NB4 (cell line): ENCODE measurements around the gene WNT5A.
A peak's percentile ranks its signal among the peaks of the same experiment; 100 is the strongest.

ENCODE experiments used
- DNase-seq: peaks from one replicate; pipeline ENCODE4 v3.0.0; 2010; ENCODE audit warnings: low read depth
- H3K4me3 ChIP-seq: one replicate; pipeline ENCODE4 v1.5.1; 2011; ENCODE audit warnings: mild to moderate bottlenecking, low read depth, low read length, moderate library complexity
- CTCF ChIP-seq: IDR thresholded peaks from one replicate; pipeline ENCODE4 v1.5.1; 2012; ENCODE audit warnings: low read depth, low read length
- MYC ChIP-seq: IDR thresholded peaks from 2 replicates; pipeline ENCODE4 v1.6.1; 2011; ENCODE audit warnings: low read depth, low read length
- POLR2A ChIP-seq: IDR thresholded peaks from 2 replicates; pipeline ENCODE4 v1.6.1; 2011; ENCODE audit warnings: mild to moderate bottlenecking; ENCODE audit not compliant: insufficient read length; ENCODE audit errors: extremely low read depth
- TF ChIP-seq, protein P1 (sequence below): IDR thresholded peaks from 2 replicates; pipeline ENCODE4 v1.6.1; 2011; ENCODE audit warnings: low read depth, low read length

Gene WNT5A

DNA sequence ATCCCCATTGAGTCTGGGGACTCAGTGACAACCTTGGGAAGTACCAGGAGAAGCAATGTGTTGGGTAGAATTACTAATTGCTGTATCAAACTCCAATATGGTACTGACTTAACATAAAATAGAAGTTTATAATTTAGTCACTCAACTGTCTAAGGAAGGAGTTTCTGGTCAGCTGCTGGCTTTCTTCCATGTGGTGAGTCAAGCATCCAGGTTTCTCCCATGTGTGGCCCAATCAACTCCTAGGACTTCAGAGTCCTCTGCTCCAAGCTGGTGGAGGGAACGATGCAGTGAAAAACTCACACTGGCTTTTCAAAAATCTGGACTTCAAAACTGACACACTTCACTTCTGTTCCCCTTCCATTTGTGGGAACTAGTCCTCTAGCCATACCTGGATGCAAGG, 25.2 kb downstream of the WNT5A start:
- no peak for DNase-seq
- H3K4me3 ChIP-seq: no peak overlapping the region
- TF ChIP-seq, protein P1, sequence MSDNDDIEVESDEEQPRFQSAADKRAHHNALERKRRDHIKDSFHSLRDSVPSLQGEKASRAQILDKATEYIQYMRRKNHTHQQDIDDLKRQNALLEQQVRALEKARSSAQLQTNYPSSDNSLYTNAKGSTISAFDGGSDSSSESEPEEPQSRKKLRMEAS: no peak
- no peak for TF ChIP-seq CTCF
- TF ChIP-seq POLR2A: no peak
- no peak for TF ChIP-seq MYC

DNA sequence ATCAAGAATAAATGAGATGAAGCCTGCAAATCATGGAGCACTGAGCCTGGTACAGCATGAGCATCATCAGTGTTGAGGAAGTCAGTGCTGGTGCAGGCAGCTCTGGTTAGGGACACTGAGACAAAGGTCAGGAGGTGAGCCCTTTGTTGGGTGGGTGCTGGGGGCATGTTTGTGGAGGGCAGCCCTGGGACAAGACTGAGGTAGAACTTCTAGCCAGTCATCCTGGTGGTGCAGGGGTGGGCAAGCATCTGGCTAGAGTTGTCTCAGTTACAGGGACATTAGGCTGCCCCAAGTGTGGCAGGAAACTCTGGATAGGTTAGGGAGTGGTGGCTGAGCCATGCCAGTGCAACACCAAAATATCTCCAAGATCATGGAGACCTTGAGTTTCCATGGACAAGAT, 27.3 kb downstream of the WNT5A start:
- H3K4me3 ChIP-seq: no peak overlapping the region
- no peak for DNase-seq
- TF ChIP-seq MYC (no peak), CTCF (no peak), POLR2A (no peak)
- TF ChIP-seq, protein P1: no peak

DNA sequence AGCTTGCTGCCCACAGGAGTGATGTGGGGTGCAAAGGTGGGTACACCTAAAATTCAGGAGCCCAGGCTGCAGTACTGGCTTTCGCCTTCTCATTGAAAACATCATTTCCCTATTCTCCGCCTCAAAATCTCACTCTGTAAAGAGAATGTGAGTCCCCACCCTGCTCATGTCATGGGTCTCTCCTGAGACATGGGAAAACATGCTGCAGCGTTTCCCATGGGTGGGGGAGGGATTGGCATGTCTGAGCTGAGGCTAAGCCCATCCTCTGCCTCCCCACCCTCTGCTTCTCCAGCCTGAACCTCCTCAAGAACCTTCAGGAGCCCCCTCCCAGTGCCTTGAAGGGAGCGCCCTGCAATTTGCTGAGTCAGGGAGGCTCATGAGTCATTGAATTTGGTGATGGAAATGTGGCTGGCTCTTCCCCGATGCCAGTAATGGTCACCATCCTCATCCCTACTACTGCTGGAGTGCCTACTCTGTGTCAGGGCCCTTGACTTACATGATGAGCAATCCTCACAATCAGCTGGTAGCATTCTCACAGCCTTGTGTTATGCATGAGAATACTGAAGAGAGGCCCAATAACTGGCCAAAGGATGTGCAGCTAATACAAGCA, 28.8 kb downstream of the WNT5A start:
- TF ChIP-seq MYC (no peak), CTCF (no peak), POLR2A (no peak)
- TF ChIP-seq, protein P1: no peak
- no peak overlapping the region for H3K4me3 ChIP-seq
- DNase-seq: peak; percentile 1

GRCh38 chr3:55455915-55456314, 31.2 kb downstream of the WNT5A start:
- H3K4me3 ChIP-seq: no peak overlapping the region
- DNase-seq: no peak
- TF ChIP-seq POLR2A: no peak
- TF ChIP-seq CTCF: no peak
- TF ChIP-seq, protein P1: no peak
- TF ChIP-seq MYC: no peak

GRCh38 chr3:55454611-55455010, 32.5 kb downstream of the WNT5A start:
- DNase-seq: no peak
- TF ChIP-seq POLR2A: no peak
- TF ChIP-seq MYC: no peak
- TF ChIP-seq, protein P1: no peak
- TF ChIP-seq CTCF: no peak
- H3K4me3 ChIP-seq: no peak overlapping the region

GRCh38 chr3:55453886-55454496, 33.1 kb downstream of the WNT5A start:
- H3K4me3 ChIP-seq: no peak overlapping the region
- no peak for DNase-seq
- TF ChIP-seq CTCF (no peak), POLR2A (no peak), MYC (no peak)
- TF ChIP-seq, protein P1: no peak
